HG03175 (cell line): ENCODE data around the gene PTPRN2.
"Not testable (repeated sequence)": the region's sequence is repeated elsewhere in the genome, so short reads cannot be mapped to it uniquely, and the experiment has no call there.

Experiments
- ATAC-seq: cut with Tn5 transposase; IDR thresholded peaks from one replicate; pipeline ENCODE4 v1.9.1; 2021; ENCODE audit warnings: mild to moderate bottlenecking, moderate library complexity; ENCODE audit not compliant: unreplicated experiment

PTPRN2 gene

GRCh38 chr7:157610671-157611295 lies 976.8 kb downstream of the PTPRN2 start:
- ATAC-seq: no peak

GRCh38 chr7:157609932-157610640 lies 977.5 kb downstream of the PTPRN2 start:
- no peak for ATAC-seq

GRCh38 chr7:157609516-157609915 lies 978.1 kb downstream of the PTPRN2 start:
- no peak for ATAC-seq

GRCh38 chr7:157607218-157607617 lies 980.4 kb downstream of the PTPRN2 start:
- ATAC-seq: no peak

GRCh38 chr7:157606140-157606539 lies 981.5 kb downstream of the PTPRN2 start:
- no peak for ATAC-seq

- no peak for ATAC-seq
These were observed 982.0 kb downstream of the PTPRN2 start for GRCh38 chr7:157605638-157606037.

GRCh38 chr7:157604661-157605381 lies 982.8 kb downstream of the PTPRN2 start:
- no peak for ATAC-seq

- ATAC-seq: no peak
These were observed 983.9 kb downstream of the PTPRN2 start for GRCh38 chr7:157603716-157604115.

- no peak for ATAC-seq
These were observed 984.6 kb downstream of the PTPRN2 start for GRCh38 chr7:157603005-157603404.

GRCh38 chr7:157602581-157602980 lies 985.0 kb downstream of the PTPRN2 start:
- ATAC-seq: no peak

GRCh38 chr7:157602156-157602555 lies 985.5 kb downstream of the PTPRN2 start:
- ATAC-seq: no peak

GRCh38 chr7:157601530-157601929 lies 986.1 kb downstream of the PTPRN2 start:
- no peak for ATAC-seq

GRCh38 chr7:157599491-157599890 lies 988.1 kb downstream of the PTPRN2 start:
- no peak for ATAC-seq

- no peak for ATAC-seq
These were observed 990.1 kb downstream of the PTPRN2 start for GRCh38 chr7:157597562-157597961.

GRCh38 chr7:157596881-157597280 lies 990.7 kb downstream of the PTPRN2 start:
- no peak for ATAC-seq

GRCh38 chr7:157596471-157596870 lies 991.2 kb downstream of the PTPRN2 start:
- no peak for ATAC-seq

GRCh38 chr7:157596026-157596425 lies 991.6 kb downstream of the PTPRN2 start:
- no peak for ATAC-seq

GRCh38 chr7:157595086-157595855 lies 992.4 kb downstream of the PTPRN2 start:
- ATAC-seq: no peak

GRCh38 chr7:157594306-157594705 lies 993.3 kb downstream of the PTPRN2 start:
- ATAC-seq: no peak

- no peak for ATAC-seq
These were observed 994.1 kb downstream of the PTPRN2 start for GRCh38 chr7:157593541-157593940.

GRCh38 chr7:157592636-157593320 lies 994.8 kb downstream of the PTPRN2 start:
- not testable (repeated sequence) for ATAC-seq
